C4-2B (cell line): ENCODE results near the gene TM7SF2.

Source experiments
- ZFX ChIP-seq: fragments of 450-650 bp; IDR thresholded peaks from 2 replicates; pipeline ENCODE4 v1.6.1; 2017
- TF ChIP-seq, protein P1 (sequence below): fragments of 450-650 bp; conservative IDR thresholded peaks from 2 replicates; pipeline ENCODE4 v1.5.1; 2017; ENCODE audit warnings: mild to moderate bottlenecking

GRCh38 chr11:65124480-65125196 is 13.0 kb downstream of the TM7SF2 start:
- TF ChIP-seq, protein P1, sequence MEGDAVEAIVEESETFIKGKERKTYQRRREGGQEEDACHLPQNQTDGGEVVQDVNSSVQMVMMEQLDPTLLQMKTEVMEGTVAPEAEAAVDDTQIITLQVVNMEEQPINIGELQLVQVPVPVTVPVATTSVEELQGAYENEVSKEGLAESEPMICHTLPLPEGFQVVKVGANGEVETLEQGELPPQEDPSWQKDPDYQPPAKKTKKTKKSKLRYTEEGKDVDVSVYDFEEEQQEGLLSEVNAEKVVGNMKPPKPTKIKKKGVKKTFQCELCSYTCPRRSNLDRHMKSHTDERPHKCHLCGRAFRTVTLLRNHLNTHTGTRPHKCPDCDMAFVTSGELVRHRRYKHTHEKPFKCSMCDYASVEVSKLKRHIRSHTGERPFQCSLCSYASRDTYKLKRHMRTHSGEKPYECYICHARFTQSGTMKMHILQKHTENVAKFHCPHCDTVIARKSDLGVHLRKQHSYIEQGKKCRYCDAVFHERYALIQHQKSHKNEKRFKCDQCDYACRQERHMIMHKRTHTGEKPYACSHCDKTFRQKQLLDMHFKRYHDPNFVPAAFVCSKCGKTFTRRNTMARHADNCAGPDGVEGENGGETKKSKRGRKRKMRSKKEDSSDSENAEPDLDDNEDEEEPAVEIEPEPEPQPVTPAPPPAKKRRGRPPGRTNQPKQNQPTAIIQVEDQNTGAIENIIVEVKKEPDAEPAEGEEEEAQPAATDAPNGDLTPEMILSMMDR = no peak
- TF ChIP-seq ZFX = no peak
